ENCODE measurements around the gene DYNLL2.
"Not testable (repeated sequence)": the region's sequence is repeated elsewhere in the genome, so short reads cannot be mapped to it uniquely, and the experiment has no call there.

The DYNLL2 gene

GRCh38 chr17:58141505-58141904 lies 58.3 kb downstream of the DYNLL2 start:
- DNase-seq (ENCODE audit: low read depth): no peak
- H3K4me3 ChIP-seq (ENCODE audit: low read depth, low read length): no peak overlapping the region
- no peak for TF ChIP-seq CTCF (conservative IDR thresholded peaks at IDR 0.05; ENCODE audit: low read depth, low read length)

- H3K4me3 ChIP-seq (ENCODE audit: low read depth, low read length); DNase-seq (ENCODE audit: low read depth): not testable (repeated sequence)
Measured at GRCh38 chr17:58143335-58143734, 60.1 kb downstream of the DYNLL2 start.

- H3K4me3 ChIP-seq (ENCODE audit: low read depth, low read length): no peak overlapping the region
- TF ChIP-seq CTCF (conservative IDR thresholded peaks at IDR 0.05; ENCODE audit: low read depth, low read length): no peak
- DNase-seq (ENCODE audit: low read depth): no peak
Measured at GRCh38 chr17:58144801-58145200, 61.6 kb downstream of the DYNLL2 start.
